ENCODE measurements around the gene RNF4. TPM values are rescaled to one million over a fixed set of nuclear protein-coding genes. Genes with fewer than 3 reads are reported as not detected.
"Not testable (repeated sequence)": the region's sequence is repeated elsewhere in the genome, so short reads cannot be mapped to it uniquely, and the experiment has no call there.

The RNF4 gene
- total RNA-seq, 2 donors from 2014 or later: 29.0 to 29.3 TPM

GRCh38 chr4:2462218-2462991, 6.5 kb upstream of the RNF4 start:
- H3K4me1 ChIP-seq: peaks cover 24% of the 10 kb centered on the region
- intact Hi-C loops (cut with DNase I): no loop called here
- 7 to 67% methylated on average over 9 to 96 of the region's 99 CpGs for WGBS, 2 donors
- H3K27ac ChIP-seq: peak overlapping the region in 3 of 4 donors; percentile 45 to 55 (median 52)
- no peak overlapping the region for H3K4me3 ChIP-seq
- H3K27me3 ChIP-seq: no peaks in the 10 kb centered on the region
- H3K9me3 ChIP-seq: no peaks in the 10 kb centered on the region
- peak; percentile 59 to 81 (median 68) for DNase-seq
- ATAC-seq: peak; percentile 90
- TF ChIP-seq CTCF (IDR thresholded peaks at IDR 0.05) (peak in 5 of 7 experiments; percentile 11 to 74 (median 64)), POLR2A (IDR thresholded peaks at IDR 0.05) (no peak)
- H3K36me3 ChIP-seq (replicated peaks in 1 of 2; ENCODE audit: insufficient read depth in 1 of 2, low read depth in 2 of 2): no peaks in the 10 kb centered on the region

GRCh38 chr4:2462992-2463762, 5.7 kb upstream of the RNF4 start:
- intact Hi-C loops (cut with DNase I): no loop called here
- Histone ChIP-seq H3K27me3 (no peaks in the 10 kb centered on the region), H3K9me3 (no peaks in the 10 kb centered on the region), H3K27ac (peak overlapping the region in 3 of 4 donors; percentile 45 to 55 (median 52)), H3K4me3 (no peak overlapping the region), H3K36me3 (replicated peaks in 1 of 2; ENCODE audit: insufficient read depth in 1 of 2, low read depth in 2 of 2) (no peaks in the 10 kb centered on the region), H3K4me1 (peaks cover 24% of the 10 kb centered on the region)
- 29 to 60% methylated on average over 12 to 32 of the region's 35 CpGs for WGBS, 2 donors
- ATAC-seq (no peak), DNase-seq (no peak)
- TF ChIP-seq POLR2A (IDR thresholded peaks at IDR 0.05): no peak
- TF ChIP-seq CTCF (IDR thresholded peaks at IDR 0.05): no peak

- intact Hi-C loops (cut with DNase I): no loop called here
- no peak overlapping the region for H3K4me3 ChIP-seq
- H3K27me3 ChIP-seq: no peaks in the 10 kb centered on the region
- no peaks in the 10 kb centered on the region for H3K36me3 ChIP-seq (replicated peaks in 1 of 2; ENCODE audit: insufficient read depth in 1 of 2, low read depth in 2 of 2)
- H3K9me3 ChIP-seq: no peaks in the 10 kb centered on the region
- ATAC-seq: no peak
- H3K27ac ChIP-seq: no peak overlapping the region
- DNase-seq: no peak
- 80% methylated on average over 4 to 6 of the region's 6 CpGs for WGBS, 2 donors
- TF ChIP-seq CTCF (IDR thresholded peaks at IDR 0.05): no peak
- TF ChIP-seq POLR2A (IDR thresholded peaks at IDR 0.05): no peak
- peaks cover 27% of the 10 kb centered on the region for H3K4me1 ChIP-seq
Measured at GRCh38 chr4:2465032-2465431, 3.9 kb upstream of the RNF4 start.

- DNase-seq; ATAC-seq; H3K27me3 ChIP-seq; H3K9me3 ChIP-seq; H3K27ac ChIP-seq; intact Hi-C loops (cut with DNase I); H3K4me3 ChIP-seq; H3K36me3 ChIP-seq (replicated peaks in 1 of 2; ENCODE audit: insufficient read depth in 1 of 2, low read depth in 2 of 2): not testable (repeated sequence)
- H3K4me1 ChIP-seq: peaks cover 32% of the 10 kb centered on the region
Measured at GRCh38 chr4:2465544-2465943, 3.4 kb upstream of the RNF4 start.

- Histone ChIP-seq H3K27ac (peak overlapping the region; percentile 70 to 95 (median 88)), H3K9me3 (no peaks in the 10 kb centered on the region), H3K27me3 (no peaks in the 10 kb centered on the region), H3K36me3 (replicated peaks in 1 of 2; ENCODE audit: insufficient read depth in 1 of 2, low read depth in 2 of 2) (no peaks in the 10 kb centered on the region), H3K4me3 (peak overlapping the region; percentile 83 to 87), H3K4me1 (peaks cover 23% of the 10 kb centered on the region)
- DNase-seq: peak; percentile 43 to 61 (median 48)
- 0% methylated on average over 1 to 64 of the region's 78 CpGs for WGBS, 2 donors
- TF ChIP-seq CTCF (IDR thresholded peaks at IDR 0.05): peak in 1 of 7 experiments; percentile 4
- no peak for TF ChIP-seq POLR2A (IDR thresholded peaks at IDR 0.05)
- intact Hi-C loops (cut with DNase I): no loop called here
- ATAC-seq: peak; percentile 36
Measured at GRCh38 chr4:2469192-2469984, 482 bp downstream of the RNF4 start.

All from body of pancreas (tissue), 4 donors.